CD4-positive, alpha-beta T cell treated with Interleukin-10 for 1 hour (primary cell): Measurements from ENCODE around the gene GNG13.

Experiments used
- DNase-seq: peaks from one replicate; pipeline ENCODE4 v3.0.0-alpha.2; 2020

GNG13 gene

GRCh38 chr16:813204-813915 lies 12.8 kb upstream of the GNG13 start:
- DNase-seq = peak; percentile 45

GRCh38 chr16:808085-808386 lies 7.5 kb upstream of the GNG13 start:
- DNase-seq = no peak

- DNase-seq = peak; percentile 86
Measured at GRCh38 chr16:807347-808084, 7.0 kb upstream of the GNG13 start.

DNA sequence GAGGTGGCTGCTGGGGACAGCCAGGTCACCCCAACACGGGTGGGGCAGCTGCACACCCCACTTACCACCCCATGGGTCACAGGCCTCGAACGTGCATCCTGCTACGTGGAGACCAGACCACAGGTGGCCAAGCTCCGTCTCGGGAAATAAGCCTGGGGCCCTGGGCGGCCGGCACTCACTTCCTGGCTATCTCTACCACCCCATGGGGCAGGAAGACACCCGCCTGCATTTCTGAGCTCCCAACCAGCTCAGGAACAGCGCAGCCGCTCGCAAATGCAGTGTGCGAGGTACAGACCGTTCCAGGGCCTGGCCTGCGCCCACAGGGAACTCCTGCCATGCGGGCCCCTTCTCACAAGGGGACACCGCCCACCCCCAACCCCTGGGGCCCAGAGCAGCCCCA lies 4.9 kb upstream of the GNG13 start:
- DNase-seq = no peak

DNA sequence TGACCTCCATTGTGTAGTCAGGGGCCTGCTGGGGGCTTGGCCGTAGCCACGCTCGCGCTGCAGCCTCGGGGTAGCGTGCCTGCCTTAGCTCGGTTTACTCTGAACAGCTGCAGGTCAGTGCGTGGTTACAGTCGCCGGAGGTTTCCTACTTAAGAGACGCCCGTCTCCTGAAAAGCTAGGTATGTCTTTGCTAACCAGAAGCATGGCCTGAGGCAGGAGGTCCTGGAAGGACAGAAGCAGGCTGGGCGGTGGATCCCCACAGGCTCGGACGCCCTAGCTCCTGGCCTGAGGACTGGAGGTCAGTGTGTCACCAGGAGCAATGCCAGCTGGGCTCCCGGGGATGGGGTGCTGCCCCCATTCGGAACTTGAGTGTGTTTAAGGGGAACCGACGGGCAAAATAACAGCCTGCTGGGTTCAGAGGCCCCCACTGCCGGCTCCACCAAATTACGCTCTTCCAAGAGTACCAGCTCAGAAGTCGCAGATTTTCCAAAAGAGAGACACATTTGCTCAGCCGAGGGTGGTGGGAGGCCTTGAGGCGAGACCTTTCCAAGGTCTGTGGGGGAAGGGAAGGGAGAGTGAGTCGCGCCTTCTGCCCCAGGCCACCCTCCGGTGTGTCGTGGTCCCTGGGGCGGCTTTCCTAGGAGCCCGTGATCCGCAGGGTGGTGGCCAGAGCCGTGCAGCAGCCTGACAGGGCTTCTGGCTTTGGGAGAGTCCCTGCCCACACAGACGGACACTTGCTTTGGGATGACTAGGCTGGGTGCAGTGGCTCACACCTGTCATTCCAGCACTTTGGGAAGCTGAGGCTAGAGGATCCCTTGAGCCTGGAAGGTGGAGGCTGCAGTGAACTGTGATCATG lies 3.9 kb upstream of the GNG13 start:
- no peak for DNase-seq

DNA sequence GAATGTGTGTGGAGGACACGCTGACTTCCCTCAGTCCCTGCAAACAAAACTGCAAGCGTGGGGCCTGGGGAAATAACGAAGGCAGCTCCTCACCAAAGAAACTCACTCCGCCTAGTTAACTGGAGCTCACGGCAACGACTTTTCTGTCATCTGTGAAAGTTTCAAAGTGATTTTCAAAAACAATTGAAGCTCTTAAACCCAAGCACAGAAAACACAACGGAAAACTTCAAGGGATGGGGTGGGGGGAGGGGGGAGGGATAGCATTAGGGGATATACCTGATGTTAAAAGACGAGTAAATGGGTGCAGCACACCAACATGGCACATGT lies 3.2 kb upstream of the GNG13 start:
- DNase-seq = no peak

DNA sequence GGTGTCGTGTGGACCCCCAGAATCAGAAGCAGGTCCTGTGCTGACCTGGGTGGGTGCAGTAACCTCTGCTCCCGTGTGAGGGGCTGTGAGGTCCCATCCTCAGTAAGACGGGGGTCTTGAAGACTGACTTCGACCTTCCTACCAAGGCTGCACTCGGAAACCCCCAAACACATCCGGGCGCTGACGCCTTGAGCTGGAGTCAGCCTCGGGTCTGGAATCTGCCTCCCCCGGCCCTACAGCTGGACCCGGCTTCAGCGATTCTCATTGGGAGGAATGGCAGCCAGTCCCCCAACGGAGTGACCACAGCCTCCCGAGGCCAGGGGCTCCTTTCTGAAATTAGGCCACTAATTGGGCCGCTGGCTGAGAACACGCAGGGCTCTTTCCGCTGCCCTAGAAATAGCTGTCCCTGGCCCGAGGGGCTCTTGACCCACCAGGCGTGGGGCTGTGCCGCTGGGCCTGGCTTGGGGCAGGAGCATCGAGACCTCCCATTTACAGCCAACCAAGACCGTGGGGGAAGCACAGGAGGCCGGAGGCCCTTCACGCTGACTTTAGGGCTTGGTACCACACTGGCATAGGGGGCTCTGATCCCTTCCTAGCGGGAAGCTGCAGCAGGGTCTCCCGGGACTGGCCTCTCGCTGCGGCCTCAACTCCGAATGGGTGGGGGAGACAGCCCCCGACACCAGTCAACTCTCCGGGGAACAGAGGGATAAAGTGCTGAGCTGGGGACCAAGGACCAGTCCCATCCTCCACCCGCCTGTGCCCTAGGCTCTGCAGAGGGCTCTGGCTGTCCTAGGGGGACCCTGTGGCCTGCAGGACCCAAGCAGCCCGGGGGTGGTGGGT lies 2.6 kb upstream of the GNG13 start:
- no peak for DNase-seq

- no peak for DNase-seq
Measured at GRCh38 chr16:802461-802860, 1.9 kb upstream of the GNG13 start.

DNA sequence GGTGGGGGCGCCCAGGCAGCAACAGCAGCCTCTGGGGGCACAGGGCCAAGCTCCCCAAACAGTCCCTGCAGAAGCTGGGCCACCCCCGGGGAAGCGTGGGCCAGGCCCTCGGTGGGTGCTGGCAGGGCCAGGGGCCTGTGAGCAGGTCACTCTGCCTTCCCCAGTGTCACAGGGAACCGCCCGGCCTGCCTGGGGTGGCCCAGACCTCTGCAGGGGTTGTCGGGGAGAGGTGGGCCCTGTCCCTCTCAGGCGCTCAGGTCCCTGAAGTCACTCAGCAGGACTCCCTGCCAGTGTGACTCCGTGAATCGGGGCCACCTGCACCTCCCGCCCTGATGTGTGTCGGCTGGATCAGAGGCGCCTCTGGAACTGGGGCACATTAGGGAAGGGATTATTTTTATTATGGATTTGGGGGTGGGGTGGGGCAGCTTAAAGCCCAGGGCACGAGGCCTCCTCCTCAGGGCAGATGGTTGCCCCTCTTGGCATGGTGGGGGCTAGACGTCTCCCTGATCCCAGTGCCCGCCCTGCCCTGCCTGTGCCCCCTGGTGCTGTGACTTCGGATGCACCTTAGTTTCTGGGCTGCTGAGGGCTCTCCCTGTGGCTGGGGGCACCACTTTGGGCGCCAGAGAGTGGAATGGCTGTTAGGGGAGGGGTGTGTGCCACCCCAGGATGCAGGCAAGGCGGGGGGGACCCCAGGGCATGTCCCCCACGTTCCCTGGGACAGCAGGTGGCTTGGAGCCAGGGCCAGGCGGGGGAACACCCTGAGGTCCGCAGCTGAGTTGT lies 1.2 kb upstream of the GNG13 start:
- DNase-seq = no peak

- DNase-seq = no peak
Measured at GRCh38 chr16:800834-801511, 439 bp upstream of the GNG13 start.

DNA sequence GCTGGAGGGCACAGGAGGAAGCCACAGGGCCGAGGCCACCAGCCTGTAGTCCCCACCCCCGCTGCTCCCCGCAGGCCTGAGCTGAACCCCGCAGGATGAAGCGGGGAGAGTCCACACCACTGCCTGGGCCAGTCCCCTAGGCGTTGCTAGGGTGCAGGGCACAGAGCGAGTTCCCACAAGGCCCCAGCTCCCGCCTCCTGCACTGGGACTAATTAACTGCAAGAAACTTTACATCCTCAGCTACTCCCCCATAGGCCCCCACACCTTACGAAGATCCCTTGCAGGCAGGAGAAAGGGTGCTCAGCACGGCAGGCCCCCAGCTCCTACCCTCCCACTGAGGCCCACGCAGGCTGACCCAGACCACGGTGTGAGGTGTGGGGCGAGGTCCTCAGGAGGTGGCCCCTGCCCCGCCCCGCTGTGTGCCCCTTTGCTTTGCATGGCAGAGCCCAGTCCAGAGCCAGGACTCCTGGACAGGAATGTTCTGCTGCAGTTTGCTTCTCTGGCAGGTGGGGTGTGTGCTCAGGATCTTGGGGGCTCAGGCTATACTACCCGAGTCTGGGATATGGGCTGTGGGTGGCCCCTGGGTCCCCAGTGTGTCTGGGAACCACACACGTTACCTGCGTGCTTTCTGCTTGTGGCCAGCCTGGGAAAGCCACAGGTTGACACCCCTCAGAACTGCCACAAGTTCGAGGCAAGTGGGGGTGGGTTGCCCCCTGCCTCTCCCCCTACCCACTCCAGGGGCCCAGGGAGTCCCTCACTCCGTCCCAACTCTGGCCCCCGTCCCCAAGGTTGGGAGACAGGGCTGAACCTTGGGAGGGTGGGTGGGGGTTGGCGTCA lies 1.2 kb downstream of the GNG13 start:
- DNase-seq = no peak

DNA sequence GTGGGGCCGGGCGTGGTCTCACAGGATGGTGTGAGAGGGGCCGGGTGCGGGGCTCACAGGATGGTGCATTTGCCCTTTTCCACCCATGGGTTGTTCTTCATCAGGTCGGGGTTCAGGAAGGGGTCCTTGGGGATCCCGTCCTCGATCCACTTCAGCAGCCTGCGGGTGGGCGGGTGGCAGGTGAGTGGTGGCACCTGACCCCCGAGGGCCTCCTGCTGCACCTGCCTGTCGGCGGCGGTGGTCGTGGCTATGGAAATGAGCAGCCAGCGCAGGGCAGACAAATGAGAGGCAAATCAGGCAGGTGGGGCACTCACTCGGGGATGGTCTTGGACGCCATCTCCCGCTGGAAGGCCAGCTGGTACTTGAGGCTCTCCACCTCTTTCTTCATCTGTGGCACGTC lies 1.9 kb downstream of the GNG13 start:
- no peak for DNase-seq

DNA sequence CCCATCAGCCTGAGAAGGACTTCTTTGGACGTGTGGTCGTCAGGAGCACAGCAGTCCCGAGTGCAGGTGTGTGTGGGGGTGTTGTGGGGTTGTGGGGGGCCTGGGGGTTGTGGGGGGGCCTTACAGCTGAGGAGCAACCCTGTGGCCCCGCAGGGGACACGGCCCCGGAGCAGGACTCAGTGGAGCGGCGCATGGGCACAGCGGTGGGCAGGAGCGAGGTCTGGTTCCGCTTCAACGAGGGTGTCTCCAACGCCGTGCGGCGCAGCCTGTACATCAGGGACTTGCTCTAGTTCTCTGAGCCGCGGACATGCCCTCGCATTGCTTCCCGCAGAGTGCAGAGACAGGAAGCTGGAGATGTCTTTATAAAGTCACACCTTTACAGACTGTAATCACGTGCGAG lies 2.8 kb downstream of the GNG13 start:
- no peak for DNase-seq

- no peak for DNase-seq
Measured at GRCh38 chr16:797120-797420, 3.5 kb downstream of the GNG13 start.

DNA sequence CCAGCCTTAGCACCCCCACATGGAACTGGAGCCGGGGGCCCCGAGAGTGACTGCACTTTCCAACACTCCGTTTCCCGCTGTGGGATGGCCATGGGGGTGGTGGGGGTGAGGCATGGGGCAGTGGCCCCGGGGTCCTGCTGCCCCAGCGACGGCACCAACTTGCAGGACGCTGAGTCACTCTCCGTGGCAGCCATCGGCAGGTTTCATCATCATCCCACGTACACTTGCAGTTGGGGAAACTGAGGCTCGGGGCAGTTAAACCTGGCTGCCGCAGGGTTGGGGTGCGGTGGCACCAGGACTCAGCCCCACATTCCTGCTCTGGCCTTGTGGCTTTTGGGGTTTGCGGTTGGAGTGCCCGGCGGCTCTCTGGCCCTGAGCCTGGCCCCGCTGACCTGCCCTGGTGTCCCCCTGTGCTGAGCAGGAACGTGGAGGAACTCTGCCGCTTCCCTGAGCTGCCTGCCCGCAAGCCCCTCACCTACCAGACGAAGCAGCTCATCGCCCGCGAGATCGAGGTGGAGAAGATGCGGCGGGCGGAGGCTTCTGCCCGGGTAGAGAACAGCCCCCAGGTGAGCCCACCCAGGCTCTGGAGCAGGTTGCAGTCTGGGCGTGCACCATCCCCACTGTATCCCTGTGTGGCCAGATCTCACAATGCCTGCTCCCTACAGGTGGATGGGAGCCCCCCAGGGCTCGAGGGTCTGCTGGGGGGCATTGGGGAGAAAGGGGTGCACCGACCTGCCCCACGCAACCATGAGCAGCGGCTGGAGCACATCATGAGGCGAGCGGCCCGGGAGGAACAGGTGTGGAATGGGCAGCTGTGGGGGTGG lies 4.0 kb downstream of the GNG13 start:
- no peak for DNase-seq

DNA sequence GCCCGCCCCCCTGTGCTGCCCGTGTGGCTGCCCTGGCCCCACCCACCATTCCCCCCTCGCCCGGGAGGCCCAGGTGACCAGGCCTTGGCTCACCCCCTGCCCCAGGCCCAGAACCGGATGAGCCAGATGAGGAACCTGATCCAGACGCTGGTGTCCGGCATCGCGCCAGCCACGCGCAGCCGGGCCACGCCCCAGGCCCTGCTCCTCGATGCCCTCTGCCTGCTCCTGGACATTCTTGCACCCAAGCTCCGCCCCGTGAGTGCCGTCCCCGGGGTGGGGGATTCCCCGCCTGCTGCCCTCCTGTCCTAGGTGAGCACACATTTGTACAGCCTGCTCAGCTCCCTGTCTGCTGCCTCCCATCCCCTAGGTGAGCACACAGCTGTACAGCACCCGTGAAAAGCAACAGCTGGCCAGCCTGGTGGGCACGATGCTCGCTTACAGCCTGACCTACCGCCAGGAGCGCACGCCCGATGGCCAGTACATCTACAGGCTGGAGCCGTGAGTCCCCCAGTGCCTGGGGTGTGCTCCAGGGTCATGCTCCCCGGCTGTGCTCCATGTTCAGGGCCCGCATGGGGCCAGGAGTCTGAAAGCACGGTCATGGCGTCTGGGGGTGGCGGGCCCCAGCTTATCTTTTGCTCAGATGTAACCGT lies 4.8 kb downstream of the GNG13 start:
- DNase-seq = no peak

GRCh38 chr16:794853-795466 lies 5.6 kb downstream of the GNG13 start:
- no peak for DNase-seq

GRCh38 chr16:794091-794822 lies 6.3 kb downstream of the GNG13 start:
- no peak for DNase-seq
